Stimulated activated CD8-positive, alpha-beta memory T cell treated with anti-CD3 and anti-CD28 coated beads, Interleukin-4, amount 100 ng/mL, for 1 hour (primary cell): ENCODE data around the gene CMIP.

Experiments
- DNase-seq, 2 donors: peaks; one replicate each; pipeline ENCODE4 v3.0.0-alpha.2; 2020; ENCODE audit warnings: low read depth in 2 of 2, low spot score in 1 of 2

The CMIP gene

DNA sequence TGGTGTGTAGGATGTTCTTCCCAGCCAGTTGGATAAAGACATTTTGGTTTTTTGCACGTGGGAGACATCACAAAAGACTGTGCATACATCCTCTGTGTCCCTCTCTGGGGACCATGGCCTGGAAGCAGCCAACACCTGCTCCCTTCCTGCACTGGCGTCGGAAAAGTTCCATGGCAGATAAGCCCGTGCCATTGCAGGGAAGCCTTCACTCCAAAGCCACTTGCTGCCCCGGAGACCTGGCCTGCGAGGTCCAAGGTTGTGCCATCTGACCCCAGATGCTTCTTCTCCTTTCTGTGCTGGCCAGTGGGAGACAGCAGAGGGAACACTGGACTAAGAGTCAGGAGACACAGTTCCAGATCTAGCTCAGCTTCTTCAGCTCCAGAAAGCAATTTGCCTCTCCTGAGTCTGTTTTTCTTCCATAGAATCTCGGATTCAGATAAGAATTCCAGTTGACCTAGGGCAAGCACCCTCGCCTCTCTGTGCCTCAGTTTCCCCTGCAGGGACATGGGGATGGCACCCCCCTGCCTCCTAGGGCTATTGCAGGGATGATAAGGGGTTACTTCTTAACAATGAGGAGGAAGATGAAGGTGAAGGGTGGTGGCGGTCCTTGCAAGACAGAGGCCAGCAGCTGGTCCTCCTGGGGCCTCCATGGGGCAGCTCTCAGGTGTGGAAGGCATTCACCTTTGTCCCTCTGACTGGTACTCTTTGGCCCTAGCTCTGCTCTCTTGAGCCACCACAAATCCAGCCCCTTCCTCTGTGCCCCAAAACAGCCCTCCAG is 134.2 kb downstream of the CMIP start:
- DNase-seq, result no peak

- DNase-seq, result no peak
Observed at GRCh38 chr16:81581107-81581506, 136.5 kb downstream of the CMIP start.

- DNase-seq, result no peak
Observed at GRCh38 chr16:81582655-81583441, 138.2 kb downstream of the CMIP start.

GRCh38 chr16:81583893-81584631 is 139.5 kb downstream of the CMIP start:
- no peak for DNase-seq

DNA sequence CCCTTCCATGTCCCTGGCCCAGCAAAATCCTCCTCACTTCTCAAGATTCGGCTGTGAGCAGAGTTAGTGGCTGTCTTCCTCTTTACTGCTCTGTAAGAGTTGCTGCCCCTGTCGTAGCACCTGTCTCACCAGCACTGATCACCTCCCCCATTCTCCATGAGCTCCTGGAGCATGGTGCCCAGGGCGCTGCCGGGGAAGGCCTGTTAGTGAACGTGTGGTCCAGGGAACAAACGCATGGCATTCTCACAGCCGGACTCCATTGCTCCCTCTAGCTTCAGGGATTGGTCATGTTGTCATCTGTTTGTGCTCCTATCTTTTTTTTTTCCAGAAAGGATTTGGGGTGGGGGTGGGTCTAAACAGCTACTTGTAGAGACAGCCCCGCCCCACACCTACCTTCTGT is 141.2 kb downstream of the CMIP start:
- DNase-seq, result no peak

- DNase-seq, result no peak
Observed at GRCh38 chr16:81586417-81586816, 141.8 kb downstream of the CMIP start.

DNA sequence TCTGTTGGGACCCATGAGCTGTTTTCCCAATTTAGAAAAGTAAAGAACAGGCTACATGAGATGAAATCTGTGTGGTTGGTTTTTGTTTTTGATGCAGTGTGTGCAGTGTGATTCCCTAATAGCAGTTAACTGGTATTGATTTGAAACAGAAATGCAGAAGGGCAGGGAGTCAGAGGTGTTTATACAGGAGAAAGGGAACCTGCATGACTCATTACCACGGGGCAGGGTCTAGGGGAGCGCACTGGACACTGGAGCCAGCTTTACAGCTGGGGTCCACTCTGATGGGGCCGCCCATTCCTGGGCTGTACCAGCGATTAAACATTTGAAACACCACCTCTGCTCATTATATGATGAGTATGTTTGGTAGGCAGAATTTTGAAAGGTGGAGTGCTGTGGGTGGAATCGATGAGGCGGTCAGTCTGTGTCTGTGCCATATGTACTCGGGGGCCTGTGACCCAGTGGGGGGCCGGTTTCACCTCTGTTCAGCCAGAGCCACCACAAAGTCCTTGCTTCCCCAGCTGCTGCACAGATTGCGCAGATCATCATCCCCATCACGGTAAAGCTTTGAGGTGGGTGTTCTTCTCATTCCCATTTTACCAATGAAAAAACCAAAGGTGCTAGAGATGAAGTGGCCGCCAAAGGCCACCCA is 142.5 kb downstream of the CMIP start:
- no peak for DNase-seq

DNA sequence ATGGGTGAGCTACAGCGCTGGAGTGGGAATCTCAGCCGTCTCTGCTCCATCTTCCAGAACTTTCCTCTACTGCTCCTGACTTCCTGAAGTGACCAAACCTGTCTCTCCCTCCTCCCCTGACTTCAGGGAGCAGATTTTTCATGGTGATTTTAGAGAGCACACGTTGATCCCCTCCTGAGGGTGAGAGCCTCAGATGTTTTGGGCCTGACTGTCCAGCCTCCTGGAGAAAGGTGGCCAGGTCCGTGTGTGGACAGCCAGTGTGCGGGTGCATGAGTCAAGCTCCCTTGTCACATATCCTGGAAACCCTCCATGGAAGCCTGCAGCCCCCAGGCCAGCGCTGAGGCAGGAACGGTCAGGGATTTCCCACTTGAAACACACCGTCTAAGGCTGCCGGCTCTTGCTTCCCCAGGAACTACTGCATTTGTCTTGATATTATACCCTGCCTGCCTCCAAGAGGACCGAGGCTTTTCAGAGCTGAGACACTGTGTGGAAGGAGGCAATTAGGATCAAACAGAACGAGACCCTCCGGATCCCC is 143.1 kb downstream of the CMIP start:
- DNase-seq, result no peak

GRCh38 chr16:81588326-81589081 is 143.9 kb downstream of the CMIP start:
- no peak for DNase-seq

DNA sequence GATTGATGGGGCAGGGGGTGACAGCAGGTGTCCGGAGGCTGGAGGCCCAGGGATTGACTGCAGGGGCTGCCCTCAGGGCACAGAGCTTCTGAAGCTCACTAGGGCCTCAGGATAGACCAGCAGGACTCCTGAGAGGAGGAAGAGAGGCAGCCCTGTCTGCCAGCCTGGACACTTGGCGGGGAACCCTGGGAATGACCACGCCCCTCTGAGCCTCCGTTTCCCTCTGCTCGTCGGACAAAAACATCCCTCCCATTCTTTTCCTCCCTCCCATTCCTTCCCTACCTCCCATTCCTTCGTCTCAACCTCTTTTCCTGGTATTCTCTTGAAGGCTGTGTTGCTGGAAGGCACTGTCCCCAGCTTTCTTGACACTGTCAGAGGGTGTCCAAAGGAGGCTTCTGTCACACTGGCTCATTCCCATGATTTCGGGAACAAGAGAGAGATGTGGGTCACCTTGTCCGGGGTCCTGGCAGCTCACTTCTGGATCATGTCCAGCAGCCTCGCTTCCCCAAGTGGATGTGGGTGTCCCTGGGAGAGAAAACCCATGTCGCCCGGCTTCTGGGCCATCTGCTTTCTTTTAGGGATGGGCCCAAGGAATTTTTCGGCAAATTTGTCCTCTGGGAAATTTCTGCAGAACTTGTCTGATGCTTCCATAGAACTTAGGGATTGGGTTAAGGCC is 145.5 kb downstream of the CMIP start:
- DNase-seq, result no peak

DNA sequence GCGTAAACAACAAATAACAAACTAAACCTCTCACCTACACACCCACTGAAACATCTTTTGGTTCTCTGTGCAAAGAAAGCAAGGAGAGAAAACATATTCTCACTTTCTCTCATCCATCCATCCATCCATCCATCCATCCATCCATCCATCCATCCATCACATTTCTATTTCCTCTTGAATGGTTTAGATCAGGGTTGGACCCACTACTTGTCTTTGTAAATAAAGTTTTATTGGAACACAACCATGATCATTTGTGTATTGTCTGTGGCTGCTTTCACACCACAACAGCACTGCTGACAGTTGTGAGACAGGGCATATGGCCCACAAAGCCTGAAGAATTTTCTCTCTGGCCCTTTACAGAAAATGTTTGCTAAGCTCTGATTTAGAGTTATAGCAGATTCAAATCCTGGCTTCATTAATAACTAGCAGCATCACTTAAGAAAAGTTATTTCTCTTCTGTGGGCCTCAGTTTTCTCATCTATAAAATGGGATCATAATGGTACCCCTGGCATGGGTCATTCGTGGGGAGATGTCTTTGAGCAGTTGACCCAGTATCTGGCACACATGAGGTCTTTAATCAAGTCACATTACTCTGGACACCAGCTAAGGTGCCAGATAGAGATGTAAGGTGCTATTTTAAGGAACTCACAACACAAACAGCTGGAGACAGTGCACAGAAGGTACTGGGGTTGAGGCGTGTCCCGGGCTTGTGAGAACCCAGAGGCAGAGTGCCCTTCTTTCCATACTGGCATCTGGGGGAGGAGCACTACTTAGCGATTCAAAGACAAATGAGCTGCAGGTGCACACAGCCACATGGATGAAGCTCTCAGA is 146.3 kb downstream of the CMIP start:
- no peak for DNase-seq

- no peak for DNase-seq
Observed at GRCh38 chr16:81591545-81591870, 146.9 kb downstream of the CMIP start.

GRCh38 chr16:81592353-81592866 is 147.8 kb downstream of the CMIP start:
- no peak for DNase-seq

GRCh38 chr16:81593481-81593880 is 148.9 kb downstream of the CMIP start:
- no peak for DNase-seq

- DNase-seq, result no peak
Observed at GRCh38 chr16:81595629-81596292, 151.2 kb downstream of the CMIP start.

DNA sequence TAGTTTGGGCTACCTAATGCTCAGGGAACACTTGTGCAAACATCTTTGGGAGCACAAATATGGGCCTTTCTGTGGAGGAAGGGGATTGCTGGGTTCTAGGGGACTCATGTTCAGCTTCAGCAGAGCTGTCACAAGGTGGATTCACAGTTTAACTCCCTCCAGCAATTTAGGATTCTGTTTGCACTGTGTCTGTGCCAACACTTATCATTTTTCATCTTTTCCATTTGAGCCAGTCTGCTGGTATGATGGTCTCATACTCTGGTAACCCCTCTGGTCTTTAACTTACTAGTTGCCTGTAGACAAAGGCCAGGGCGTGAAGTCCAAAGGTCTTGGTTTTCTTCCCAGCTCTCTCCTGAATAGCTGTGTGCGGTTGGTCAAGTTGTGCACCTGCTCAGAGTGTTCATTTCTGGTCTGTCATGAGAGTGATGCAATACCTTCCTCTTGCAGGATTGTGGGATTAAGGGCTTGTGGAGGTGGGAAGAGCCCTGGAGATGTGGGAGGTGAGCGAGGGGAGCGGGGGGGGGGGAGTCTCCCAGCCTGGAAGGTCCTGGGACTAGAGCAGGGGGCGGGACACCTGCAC is 152.6 kb downstream of the CMIP start:
- no peak for DNase-seq

DNA sequence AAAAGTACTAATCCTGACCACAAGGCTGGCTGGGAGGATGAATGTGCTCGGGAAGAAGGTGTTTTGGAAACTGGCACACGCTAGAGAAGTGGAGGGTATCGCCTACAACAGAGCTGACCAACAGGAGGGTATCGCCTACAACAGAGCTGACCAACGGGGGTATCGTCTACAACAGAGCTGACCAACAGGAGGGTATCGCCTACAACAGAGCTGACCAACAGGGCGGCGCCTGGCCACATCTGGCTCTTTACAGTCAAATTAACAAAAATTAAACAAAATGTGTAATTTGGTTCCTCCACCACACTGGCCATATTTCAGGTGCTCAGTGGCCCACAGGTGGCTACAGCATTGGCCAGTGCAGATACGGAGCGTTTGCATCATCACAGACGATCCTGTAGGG is 153.5 kb downstream of the CMIP start:
- no peak for DNase-seq
